Vagina (tissue), 2 donors: Measurements from ENCODE around the gene TMEM235.

Source experiments
- POLR2A ChIP-seq, 2 donors: fragments of 450-650 bp; IDR thresholded peaks; one replicate each; pipeline ENCODE4 v1.6.1; 2017; ENCODE audit warnings: antibody characterized with exemption in 2 of 2, mild to moderate bottlenecking in 2 of 2, moderate library complexity in 2 of 2
- TF ChIP-seq, protein P1 (sequence below), 3 experiments: fragments of 450-650 bp in 2 of 3; fragments of 200-600 bp in 1 of 3; sonication (generic) in 1 of 3; IDR thresholded peaks; one replicate each; pipeline ENCODE4 v1.5.1; 2017 to 2019; ENCODE audit warnings: antibody characterized with exemption in 3 of 3, mild to moderate bottlenecking in 2 of 3, moderate library complexity in 2 of 3

- TF ChIP-seq, protein P1, sequence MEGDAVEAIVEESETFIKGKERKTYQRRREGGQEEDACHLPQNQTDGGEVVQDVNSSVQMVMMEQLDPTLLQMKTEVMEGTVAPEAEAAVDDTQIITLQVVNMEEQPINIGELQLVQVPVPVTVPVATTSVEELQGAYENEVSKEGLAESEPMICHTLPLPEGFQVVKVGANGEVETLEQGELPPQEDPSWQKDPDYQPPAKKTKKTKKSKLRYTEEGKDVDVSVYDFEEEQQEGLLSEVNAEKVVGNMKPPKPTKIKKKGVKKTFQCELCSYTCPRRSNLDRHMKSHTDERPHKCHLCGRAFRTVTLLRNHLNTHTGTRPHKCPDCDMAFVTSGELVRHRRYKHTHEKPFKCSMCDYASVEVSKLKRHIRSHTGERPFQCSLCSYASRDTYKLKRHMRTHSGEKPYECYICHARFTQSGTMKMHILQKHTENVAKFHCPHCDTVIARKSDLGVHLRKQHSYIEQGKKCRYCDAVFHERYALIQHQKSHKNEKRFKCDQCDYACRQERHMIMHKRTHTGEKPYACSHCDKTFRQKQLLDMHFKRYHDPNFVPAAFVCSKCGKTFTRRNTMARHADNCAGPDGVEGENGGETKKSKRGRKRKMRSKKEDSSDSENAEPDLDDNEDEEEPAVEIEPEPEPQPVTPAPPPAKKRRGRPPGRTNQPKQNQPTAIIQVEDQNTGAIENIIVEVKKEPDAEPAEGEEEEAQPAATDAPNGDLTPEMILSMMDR (IDR thresholded peaks at IDR 0.05) = no peak
- no peak for TF ChIP-seq POLR2A (IDR thresholded peaks at IDR 0.05)
Observed at GRCh38 chr17:78266231-78266631, 34.8 kb downstream of the TMEM235 start.
